SK-N-SH (cell line): ENCODE data around the gene SLC9A8. TPM values are rescaled to one million over a fixed set of nuclear protein-coding genes. Genes with fewer than 3 reads are reported as not detected.

ENCODE experiments used
- CTCF ChIA-PET: fragments of 300-600, 350-600 bp; formaldehyde crosslinking; extraction: SDS; loops from one replicate; lab custom pipeline; 2021; lab: Yijun Ruan, JAX
- POLR2A ChIA-PET: fragments of 350-600 bp; sonication (Branson Sonifier 250); formaldehyde crosslinking; extraction: SDS; loops from one replicate; lab custom pipeline; 2020; ENCODE audit warnings: antibody characterized with exemption, inconsistent platforms; lab: Yijun Ruan, JAX
- DNase-seq: peaks from one replicate; pipeline ENCODE4 v3.0.0; 2012
- H2AFZ ChIP-seq: fragments of 200-600 bp; sonication (generic); 2 replicates; pipeline ENCODE4 v1.8.1; 2016; ENCODE audit warnings: antibody characterized with exemption, mild to moderate bottlenecking, low read depth
- H3F3A ChIP-seq: fragments of 200-600 bp; sonication (generic); replicated peaks from 2 replicates; pipeline ENCODE3; 2016; ENCODE audit warnings: antibody characterized with exemption, mild to moderate bottlenecking; ENCODE audit not compliant: insufficient read depth
- H3K27ac ChIP-seq, 2 experiments: fragments of 200-500 bp in 1 of 2; fragments of 200-600 bp in 1 of 2; sonication (Bioruptor generic) in 1 of 2; sonication (generic), shearing (Covaris generic) in 1 of 2; 2 replicates each; pipeline versions ENCODE4 v1.5.1 to v1.6.1; 2014 to 2016; ENCODE audit warnings: low read depth in 2 of 2, inconsistent platforms in 1 of 2, low read length in 1 of 2, mild to moderate bottlenecking in 1 of 2, mixed read lengths in 1 of 2
- H3K27me3 ChIP-seq: fragments of 200-600 bp; sonication (generic), shearing (Covaris generic); 2 replicates; pipeline ENCODE4 v1.6.1; 2016; ENCODE audit warnings: mixed run types; ENCODE audit not compliant: insufficient read depth
- H3K36me3 ChIP-seq, 2 experiments: fragments of 200-500 bp in 1 of 2; fragments of 200-600 bp in 1 of 2; sonication (Bioruptor generic) in 1 of 2; sonication (generic) in 1 of 2; replicated peaks in 1 of 2; 2 replicates each; pipeline versions ENCODE3 to v1.5.1; 2014 to 2016; ENCODE audit warnings: low read length in 1 of 2, mild to moderate bottlenecking in 1 of 2; ENCODE audit not compliant: insufficient read depth in 2 of 2, control insufficient read depth in 1 of 2
- H3K4me1 ChIP-seq, 2 experiments: fragments of 200-500 bp in 1 of 2; fragments of 200-600 bp in 1 of 2; sonication (Bioruptor generic) in 1 of 2; sonication (generic), shearing (Covaris generic) in 1 of 2; 2 replicates each; pipeline versions ENCODE4 v1.5.1 to v1.6.1; 2014 to 2016; ENCODE audit warnings: low read depth in 1 of 2, low read length in 1 of 2, mixed run types in 1 of 2; ENCODE audit not compliant: insufficient read depth in 2 of 2, control insufficient read depth in 1 of 2
- H3K4me2 ChIP-seq: fragments of 200-600 bp; sonication (generic), shearing (Covaris generic); 2 replicates; pipeline ENCODE4 v1.6.1; 2017; ENCODE audit warnings: mixed run types
- H3K4me3 ChIP-seq, 2 experiments: fragments of 200-500 bp in 1 of 2; fragments of 200-600 bp in 1 of 2; sonication (Bioruptor generic) in 1 of 2; sonication (generic), shearing (Covaris generic) in 1 of 2; 2 replicates each; pipeline versions ENCODE4 v1.5.1 to v1.8.1; 2014 to 2016; ENCODE audit warnings: low read depth in 2 of 2, inconsistent platforms in 1 of 2, low read length in 1 of 2, mild to moderate bottlenecking in 1 of 2, mixed read lengths in 1 of 2, moderate library complexity in 1 of 2
- H3K79me2 ChIP-seq: fragments of 200-600 bp; sonication (generic); 2 replicates; pipeline ENCODE4 v1.8.1; 2017; ENCODE audit warnings: mild to moderate bottlenecking; ENCODE audit not compliant: insufficient read depth
- H3K9ac ChIP-seq: fragments of 200-600 bp; sonication (generic); 2 replicates; pipeline ENCODE4 v1.6.1; 2017; ENCODE audit warnings: mixed run types
- H3K9me2 ChIP-seq: fragments of 200-600 bp; sonication (generic); 2 replicates; pipeline ENCODE4 v1.6.1; 2017; ENCODE audit warnings: mixed run types
- H3K9me3 ChIP-seq: fragments of 200-600 bp; sonication (generic); 2 replicates; pipeline ENCODE4 v1.6.1; 2017; ENCODE audit warnings: mixed run types, mild to moderate bottlenecking, moderate library complexity
- H4K20me1 ChIP-seq: fragments of 200-600 bp; sonication (generic); 2 replicates; pipeline ENCODE4 v1.6.1; 2017; ENCODE audit warnings: mild to moderate bottlenecking, mixed run types; ENCODE audit not compliant: insufficient read depth
- CHD2 ChIP-seq: fragments of 150-350 bp; IDR thresholded peaks from 2 replicates; pipeline ENCODE4 v1.6.1; 2018; ENCODE audit warnings: low read length; ENCODE audit not compliant: partially characterized antibody
- EP300 ChIP-seq, 2 experiments: IDR thresholded peaks; 2 replicates each; pipeline versions ENCODE4 v1.4.0 to v1.6.1; 2012; ENCODE audit warnings: borderline replicate concordance in 1 of 2, low read depth in 1 of 2, low read length in 1 of 2
- FOXM1 ChIP-seq: IDR thresholded peaks from 2 replicates; pipeline ENCODE4 v1.4.0; 2012; ENCODE audit warnings: low read depth, mild to moderate bottlenecking
- GABPA ChIP-seq: IDR thresholded peaks from 2 replicates; pipeline ENCODE4 v1.4.0; 2012; ENCODE audit warnings: low read depth, mild to moderate bottlenecking
- GATA2 ChIP-seq: sonication (generic); formaldehyde crosslinking; IDR thresholded peaks from 2 replicates; pipeline ENCODE4 v1.5.0; 2020; ENCODE audit warnings: mild to moderate bottlenecking, missing genetic modification reagents
- IRF3 ChIP-seq: fragments of 150-350 bp; IDR thresholded peaks from 2 replicates; pipeline ENCODE4 v1.6.1; 2016; ENCODE audit warnings: mild to moderate bottlenecking, low read depth, low read length
- MEF2A ChIP-seq: IDR thresholded peaks from 2 replicates; pipeline ENCODE4 v1.4.0; 2012; ENCODE audit warnings: low read depth, borderline replicate concordance
- PBX3 ChIP-seq: IDR thresholded peaks from 2 replicates; pipeline ENCODE4; 2012
- POLR2AphosphoS5 ChIP-seq: IDR thresholded peaks from 2 replicates; pipeline ENCODE4 v1.6.1; 2012; ENCODE audit warnings: low read depth, low read length
- RCOR1 ChIP-seq: fragments of 150-350 bp; IDR thresholded peaks from 2 replicates; pipeline ENCODE4 v1.6.1; 2017; ENCODE audit warnings: antibody characterized with exemption, low read length
- RFX5 ChIP-seq: IDR thresholded peaks from 2 replicates; pipeline ENCODE4 v1.6.1; 2012; ENCODE audit warnings: mild to moderate bottlenecking, improper control_type of control experiment, low read length
- RXRA ChIP-seq: IDR thresholded peaks from 2 replicates; pipeline ENCODE4 v1.4.0; 2012; ENCODE audit warnings: low read depth, mild to moderate bottlenecking, borderline replicate concordance
- SMC3 ChIP-seq: IDR thresholded peaks from 2 replicates; pipeline ENCODE4 v1.6.1; 2012; ENCODE audit warnings: low read depth, low read length, improper control_type of control experiment
- YY1 ChIP-seq: IDR thresholded peaks from 2 replicates; pipeline ENCODE4 v1.4.0; 2012; ENCODE audit warnings: low read depth, mild to moderate bottlenecking
- ZBTB33 ChIP-seq: IDR thresholded peaks from 2 replicates; pipeline ENCODE4 v1.4.0; 2012; ENCODE audit warnings: low read depth, borderline replicate concordance
- WGBS: methylation state at CpG from one replicate; pipeline ENCODE4 v1.1.6; 2017; ENCODE audit warnings: low lambda C conversion rate; 5-methylcytosine and 5-hydroxymethylcytosine counted together
- polyA plus RNA-seq, 3 experiments: library from polyadenylated mRNA; depleted of rRNA; stranded (reverse); fragments of >200 nt; gene quantifications; 2 replicates each; pipeline ENCODE4 v1.2.3, GENCODE V29; 2012

The SLC9A8 gene
- polyA plus RNA-seq, 1 of the 3 experiments (the other 2 are of a cell fraction): 3.4 TPM

GRCh38 chr20:49832632-49833327 lies 20.2 kb downstream of the SLC9A8 start:
- no peaks in the 10 kb centered on the region for H3K27me3 ChIP-seq
- no peak overlapping the region for H3K9ac ChIP-seq
- H3K36me3 ChIP-seq: peaks cover 2 to 3% of the 10 kb centered on the region in 2 experiments
- H2AFZ ChIP-seq: no peak overlapping the region
- DNase-seq: no peak
- no peaks in the 10 kb centered on the region for H3K9me3 ChIP-seq
- H3K4me3 ChIP-seq: no peak overlapping the region
- TF ChIP-seq RXRA (no peak), ZBTB33 (no peak), PBX3 (no peak), CHD2 (no peak), RFX5 (no peak), MEF2A (no peak), GATA2 (CRISPR knock-in tag) (no peak), IRF3 (no peak), SMC3 (no peak), POLR2AphosphoS5 (no peak), FOXM1 (no peak), EP300 (IDR thresholded peaks at IDR 0.05; ENCODE audit: borderline replicate concordance in 1 of 2, low read depth in 1 of 2, low read length in 1 of 2) (no peak), RCOR1 (no peak)
- WGBS: 97% methylated on average over 13 of the region's 13 CpGs
- no peak overlapping the region for H3K4me2 ChIP-seq
- ChIA-PET CTCF (interaction anchor here (0.7 to 2.1 kb wide), 5 partner anchors 9 to 224 kb away, joined by 4 to 12 read pairs (median 4); no protein-coding TSS in a partner anchor), POLR2A (no interaction called here)
- H3K4me1 ChIP-seq: peaks cover 0 to 7% of the 10 kb centered on the region in 2 experiments; a peak in 1 of 4 replicates
- no peak overlapping the region for H3K27ac ChIP-seq
- H3K9me2 ChIP-seq: no peaks in the 10 kb centered on the region
- H3F3A ChIP-seq: no peaks in the 10 kb centered on the region
- no peaks in the 10 kb centered on the region for H4K20me1 ChIP-seq
- no peaks in the 10 kb centered on the region for H3K79me2 ChIP-seq

- TF ChIP-seq FOXM1 (no peak), CHD2 (no peak), GABPA (no peak), YY1 (no peak)
- no peak for DNase-seq
- Histone ChIP-seq H3F3A (no peaks in the 10 kb centered on the region), H3K27ac (no peak overlapping the region), H3K79me2 (no peaks in the 10 kb centered on the region), H3K4me3 (no peak overlapping the region), H3K4me1 (peaks cover 0 to 7% of the 10 kb centered on the region in 2 experiments; a peak in 1 of 4 replicates), H4K20me1 (no peaks in the 10 kb centered on the region), H3K27me3 (no peaks in the 10 kb centered on the region), H3K9me3 (no peaks in the 10 kb centered on the region), H3K9me2 (no peaks in the 10 kb centered on the region), H3K4me2 (no peak overlapping the region), H2AFZ (no peak overlapping the region), H3K9ac (no peak overlapping the region), H3K36me3 (peaks cover 2% of the 10 kb centered on the region in 2 experiments)
- ChIA-PET POLR2A (no interaction called here), CTCF (interaction anchor here (0.7 to 2.1 kb wide), 5 partner anchors 9 to 225 kb away, joined by 4 to 12 read pairs (median 4); no protein-coding TSS in a partner anchor)
- 97% methylated on average over 4 of the region's 4 CpGs for WGBS
Observed at GRCh38 chr20:49833483-49833882, 20.9 kb downstream of the SLC9A8 start.
